Medulla oblongata (tissue), 1 donor: ENCODE results near the gene ZNF99.
"Not testable (repeated sequence)": the region's sequence is repeated elsewhere in the genome, so short reads cannot be mapped to it uniquely, and the experiment has no call there.

Experiments
- DNase-seq: peaks from one replicate; pipeline ENCODE4 v3.0.0-alpha.2; 2015; ENCODE audit errors: extremely low spot score

ZNF99 gene

GRCh38 chr19:22783651-22784410 is at the start of gene ZNF99:
TSS of gene ZNF99 (minus strand) at chr19:22784151. CDS start at chr19:22784016, 135 bp downstream.
- peak; percentile 82 for DNase-seq

- DNase-seq = no peak
Observed at GRCh38 chr19:22832031-22832762, 48.2 kb upstream of the ZNF99 start, which contains the start of gene ZNF723. TSS of gene ZNF723 (plus strand) at chr19:22832291. CDS start at chr19:22832380, 89 bp downstream.

GRCh38 chr19:22831211-22831610 is 47.3 kb upstream of the ZNF99 start:
- no peak for DNase-seq

GRCh38 chr19:22814124-22814523 is 30.2 kb upstream of the ZNF99 start:
- DNase-seq = no peak

GRCh38 chr19:22807061-22807835 is 23.3 kb upstream of the ZNF99 start:
- DNase-seq = no peak

- DNase-seq = no peak
Observed at GRCh38 chr19:22806418-22806817, 22.5 kb upstream of the ZNF99 start.

- DNase-seq = no peak
Observed at GRCh38 chr19:22797040-22797439, 13.1 kb upstream of the ZNF99 start.

- not testable (repeated sequence) for DNase-seq
Observed at GRCh38 chr19:22792863-22793262, 8.9 kb upstream of the ZNF99 start.

GRCh38 chr19:22735911-22736645 is 47.9 kb downstream of the ZNF99 start:
- no peak for DNase-seq

- no peak for DNase-seq
Observed at GRCh38 chr19:22733691-22734090, 50.3 kb downstream of the ZNF99 start.

- DNase-seq = not testable (repeated sequence)
Observed at GRCh38 chr19:22728214-22728613, 55.7 kb downstream of the ZNF99 start.

- DNase-seq = not testable (repeated sequence)
Observed at GRCh38 chr19:22721533-22721932, 62.4 kb downstream of the ZNF99 start.

- no peak for DNase-seq
Observed at GRCh38 chr19:22708983-22709382, 75.0 kb downstream of the ZNF99 start.

- not testable (repeated sequence) for DNase-seq
Observed at GRCh38 chr19:22703096-22703495, 80.9 kb downstream of the ZNF99 start.

GRCh38 chr19:22702661-22703060 is 81.3 kb downstream of the ZNF99 start:
- DNase-seq = not testable (repeated sequence)
